Chondrocyte (in vitro differentiated cells): ENCODE data around the gene IL21R. TPM values are rescaled to one million over a fixed set of nuclear protein-coding genes. Genes with fewer than 3 reads are reported as not detected.

Source experiments
- DNase-seq: peaks from one replicate; pipeline ENCODE4 v3.0.0; 2021; ENCODE audit warnings: mixed read lengths, low spot score
- H3K27ac Mint-ChIP-seq: one replicate; pipeline ENCODE4 v1.8.0; 2021; ENCODE audit warnings: mild to moderate bottlenecking, moderate library complexity, mixed read lengths; ENCODE audit not compliant: unreplicated experiment
- H3K27me3 Mint-ChIP-seq: 2 replicates; pipeline ENCODE4 v1.8.0; 2021; ENCODE audit warnings: low read depth, mixed read lengths
- H3K36me3 Mint-ChIP-seq: 2 replicates; pipeline ENCODE4 v1.8.0; 2021; ENCODE audit warnings: low read depth, mixed read lengths
- H3K4me1 Mint-ChIP-seq: 2 replicates; pipeline ENCODE4 v1.8.0; 2021; ENCODE audit warnings: low read depth, mild to moderate bottlenecking, mixed read lengths
- H3K4me3 Mint-ChIP-seq: one replicate; pipeline ENCODE4 v1.8.0; 2021; ENCODE audit warnings: mild to moderate bottlenecking, moderate library complexity, mixed read lengths; ENCODE audit not compliant: unreplicated experiment
- H3K9me3 Mint-ChIP-seq: 2 replicates; pipeline ENCODE4 v1.8.0; 2021; ENCODE audit warnings: low read depth, mixed read lengths
- total RNA-seq: library from RNA; stranded (reverse); gene quantifications from 3 replicates; pipeline ENCODE4 v1.2.1, GENCODE V29; 2021
- TF ChIP-seq, protein P1 (sequence below): fragments of 200-600 bp; sonication (generic); IDR thresholded peaks from 2 replicates; pipeline ENCODE4 v1.5.0; 2021; ENCODE audit warnings: antibody characterized with exemption, mild to moderate bottlenecking, moderate library complexity

The IL21R gene
- total RNA-seq, 1 donor from 2014 or later = 2.2 TPM

DNA sequence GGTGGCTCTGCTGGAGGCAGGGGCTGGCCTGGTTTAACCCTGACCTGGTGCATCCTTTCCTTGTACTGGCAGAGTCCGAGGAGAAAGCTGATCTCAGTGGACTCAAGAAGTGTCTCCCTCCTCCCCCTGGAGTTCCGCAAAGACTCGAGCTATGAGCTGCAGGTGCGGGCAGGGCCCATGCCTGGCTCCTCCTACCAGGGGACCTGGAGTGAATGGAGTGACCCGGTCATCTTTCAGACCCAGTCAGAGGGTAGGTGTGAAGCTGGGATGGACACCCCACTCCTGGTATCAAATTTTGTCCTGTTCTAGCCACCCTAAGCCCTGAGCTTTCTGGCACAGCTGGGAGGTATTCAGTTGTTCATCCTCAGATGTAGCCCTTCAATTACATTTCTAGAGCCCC lies 42.5 kb downstream of the IL21R start:
- H3K9me3 Mint-ChIP-seq = peaks cover 3% of the 10 kb centered on the region
- H3K27ac Mint-ChIP-seq = no peak overlapping the region
- DNase-seq = peak; percentile 34
- peaks cover 11% of the 10 kb centered on the region for H3K4me1 Mint-ChIP-seq
- TF ChIP-seq, protein P1, sequence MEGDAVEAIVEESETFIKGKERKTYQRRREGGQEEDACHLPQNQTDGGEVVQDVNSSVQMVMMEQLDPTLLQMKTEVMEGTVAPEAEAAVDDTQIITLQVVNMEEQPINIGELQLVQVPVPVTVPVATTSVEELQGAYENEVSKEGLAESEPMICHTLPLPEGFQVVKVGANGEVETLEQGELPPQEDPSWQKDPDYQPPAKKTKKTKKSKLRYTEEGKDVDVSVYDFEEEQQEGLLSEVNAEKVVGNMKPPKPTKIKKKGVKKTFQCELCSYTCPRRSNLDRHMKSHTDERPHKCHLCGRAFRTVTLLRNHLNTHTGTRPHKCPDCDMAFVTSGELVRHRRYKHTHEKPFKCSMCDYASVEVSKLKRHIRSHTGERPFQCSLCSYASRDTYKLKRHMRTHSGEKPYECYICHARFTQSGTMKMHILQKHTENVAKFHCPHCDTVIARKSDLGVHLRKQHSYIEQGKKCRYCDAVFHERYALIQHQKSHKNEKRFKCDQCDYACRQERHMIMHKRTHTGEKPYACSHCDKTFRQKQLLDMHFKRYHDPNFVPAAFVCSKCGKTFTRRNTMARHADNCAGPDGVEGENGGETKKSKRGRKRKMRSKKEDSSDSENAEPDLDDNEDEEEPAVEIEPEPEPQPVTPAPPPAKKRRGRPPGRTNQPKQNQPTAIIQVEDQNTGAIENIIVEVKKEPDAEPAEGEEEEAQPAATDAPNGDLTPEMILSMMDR = no peak
- H3K4me3 Mint-ChIP-seq = no peak overlapping the region
- no peaks in the 10 kb centered on the region for H3K27me3 Mint-ChIP-seq
- peaks cover 9% of the 10 kb centered on the region for H3K36me3 Mint-ChIP-seq

DNA sequence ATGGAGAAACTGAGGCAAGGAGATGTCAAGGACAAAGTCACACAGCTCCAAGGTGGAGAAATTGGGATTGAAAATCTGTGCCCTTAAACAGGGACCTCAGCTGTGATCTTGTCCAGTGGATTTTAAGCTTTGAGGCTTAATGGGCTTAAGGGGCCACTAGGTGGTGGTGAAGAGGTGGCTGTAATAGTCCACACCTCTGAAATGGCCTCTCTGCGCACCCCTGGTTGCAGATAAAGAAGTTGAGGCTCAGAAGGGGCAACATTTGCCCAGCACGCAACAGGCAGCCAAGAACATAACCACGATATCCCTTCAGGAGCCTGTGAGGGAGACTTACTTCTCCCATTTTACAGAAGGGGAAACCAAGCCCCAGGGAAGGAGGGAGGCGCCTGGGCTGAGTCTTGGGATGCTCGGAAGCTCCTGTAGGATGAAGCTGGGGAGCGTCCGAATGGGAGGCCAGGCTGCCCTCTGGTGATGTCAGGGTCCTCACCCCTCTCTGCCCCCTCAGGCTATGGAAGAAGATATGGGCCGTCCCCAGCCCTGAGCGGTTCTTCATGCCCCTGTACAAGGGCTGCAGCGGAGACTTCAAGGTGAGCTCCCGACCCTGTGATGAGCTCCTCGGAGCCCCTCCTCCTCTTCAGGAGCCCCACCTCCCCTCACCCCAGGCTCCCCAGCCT lies 43.7 kb downstream of the IL21R start:
- peaks cover 9% of the 10 kb centered on the region for H3K36me3 Mint-ChIP-seq
- peaks cover 18% of the 10 kb centered on the region for H3K4me1 Mint-ChIP-seq
- H3K27me3 Mint-ChIP-seq = no peaks in the 10 kb centered on the region
- DNase-seq = peak; percentile 65
- H3K27ac Mint-ChIP-seq = no peak overlapping the region
- TF ChIP-seq, protein P1 = peak; percentile 11
- peaks cover 3% of the 10 kb centered on the region for H3K9me3 Mint-ChIP-seq
- H3K4me3 Mint-ChIP-seq = no peak overlapping the region

DNA sequence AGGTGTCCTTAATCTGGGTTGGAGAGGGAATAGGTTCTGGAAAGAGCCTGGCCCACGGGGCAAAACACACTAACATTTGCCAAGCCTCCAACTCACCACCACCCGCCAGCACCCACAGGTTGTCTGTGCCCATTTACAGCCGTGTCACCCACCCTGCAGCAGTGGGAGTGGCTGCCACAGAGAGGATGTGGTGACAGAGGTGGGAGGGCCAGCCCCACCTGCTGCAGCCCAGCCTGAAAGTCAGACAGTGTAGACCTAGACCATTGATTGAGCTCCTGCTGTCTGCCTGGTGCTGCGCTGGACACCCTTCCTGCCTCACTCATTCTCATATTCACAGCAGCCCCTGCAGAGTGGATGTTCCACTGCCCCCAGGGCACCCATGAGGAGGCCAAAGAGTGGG lies 44.7 kb downstream of the IL21R start:
- no peak overlapping the region for H3K4me3 Mint-ChIP-seq
- H3K27ac Mint-ChIP-seq = no peak overlapping the region
- peaks cover 3% of the 10 kb centered on the region for H3K9me3 Mint-ChIP-seq
- peaks cover 20% of the 10 kb centered on the region for H3K4me1 Mint-ChIP-seq
- TF ChIP-seq, protein P1 = no peak
- H3K36me3 Mint-ChIP-seq = peaks cover 9% of the 10 kb centered on the region
- peak; percentile 61 for DNase-seq
- H3K27me3 Mint-ChIP-seq = no peaks in the 10 kb centered on the region

DNA sequence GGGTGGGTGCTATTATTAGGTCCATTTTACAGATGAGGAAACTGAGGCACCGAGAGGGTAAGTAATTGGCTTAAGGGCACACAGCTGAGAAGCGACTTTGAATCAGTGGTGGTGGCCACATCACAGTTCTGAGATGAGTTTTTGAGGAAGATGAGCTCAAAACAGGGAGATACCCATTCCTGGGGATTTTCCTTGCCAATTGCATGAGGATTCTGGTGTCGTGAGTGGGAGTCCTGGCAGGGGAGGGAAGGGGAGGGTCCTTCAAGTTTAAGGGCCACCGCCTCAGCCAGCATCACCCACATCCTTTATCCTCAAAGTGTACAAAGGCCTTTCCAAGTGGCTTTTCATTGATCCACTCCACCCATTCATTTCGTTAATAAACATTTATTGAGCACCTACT lies 45.3 kb downstream of the IL21R start:
- H3K27me3 Mint-ChIP-seq = no peaks in the 10 kb centered on the region
- peaks cover 20% of the 10 kb centered on the region for H3K4me1 Mint-ChIP-seq
- TF ChIP-seq, protein P1 = no peak
- H3K36me3 Mint-ChIP-seq = peaks cover 9% of the 10 kb centered on the region
- no peak overlapping the region for H3K4me3 Mint-ChIP-seq
- H3K9me3 Mint-ChIP-seq = peaks cover 3% of the 10 kb centered on the region
- H3K27ac Mint-ChIP-seq = no peak overlapping the region
- no peak for DNase-seq

DNA sequence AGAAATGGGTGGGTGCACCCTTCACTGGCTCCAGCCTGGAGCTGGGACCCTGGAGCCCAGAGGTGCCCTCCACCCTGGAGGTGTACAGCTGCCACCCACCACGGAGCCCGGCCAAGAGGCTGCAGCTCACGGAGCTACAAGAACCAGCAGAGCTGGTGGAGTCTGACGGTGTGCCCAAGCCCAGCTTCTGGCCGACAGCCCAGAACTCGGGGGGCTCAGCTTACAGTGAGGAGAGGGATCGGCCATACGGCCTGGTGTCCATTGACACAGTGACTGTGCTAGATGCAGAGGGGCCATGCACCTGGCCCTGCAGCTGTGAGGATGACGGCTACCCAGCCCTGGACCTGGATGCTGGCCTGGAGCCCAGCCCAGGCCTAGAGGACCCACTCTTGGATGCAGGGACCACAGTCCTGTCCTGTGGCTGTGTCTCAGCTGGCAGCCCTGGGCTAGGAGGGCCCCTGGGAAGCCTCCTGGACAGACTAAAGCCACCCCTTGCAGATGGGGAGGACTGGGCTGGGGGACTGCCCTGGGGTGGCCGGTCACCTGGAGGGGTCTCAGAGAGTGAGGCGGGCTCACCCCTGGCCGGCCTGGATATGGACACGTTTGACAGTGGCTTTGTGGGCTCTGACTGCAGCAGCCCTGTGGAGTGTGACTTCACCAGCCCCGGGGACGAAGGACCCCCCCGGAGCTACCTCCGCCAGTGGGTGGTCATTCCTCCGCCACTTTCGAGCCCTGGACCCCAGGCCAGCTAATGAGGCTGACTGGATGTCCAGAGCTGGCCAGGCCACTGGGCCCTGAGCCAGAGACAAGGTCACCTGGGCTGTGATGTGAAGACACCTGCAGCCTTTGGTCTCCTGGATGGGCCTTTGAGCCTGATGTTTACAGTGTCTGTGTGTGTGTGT lies 46.8 kb downstream of the IL21R start:
- TF ChIP-seq, protein P1 = no peak
- Mint-ChIP-seq H3K36me3 (peaks cover 9% of the 10 kb centered on the region), H3K9me3 (peaks cover 3% of the 10 kb centered on the region), H3K27ac (no peak overlapping the region), H3K27me3 (no peaks in the 10 kb centered on the region), H3K4me1 (peaks cover 14% of the 10 kb centered on the region), H3K4me3 (no peak overlapping the region)
- DNase-seq = no peak
